Stomach (tissue), 4 donors: Measurements from ENCODE around the gene DNAH10.

Experiments
- CTCF ChIP-seq, 7 experiments: fragments of 450-650 bp in 4 of 7; fragments of 200-600 bp in 3 of 7; sonication (generic) in 3 of 7; IDR thresholded peaks; one replicate each; pipeline ENCODE4 v1.5.1; 2016 to 2019; ENCODE audit warnings: antibody characterized with exemption in 7 of 7, control low read depth in 2 of 7, mild to moderate bottlenecking in 1 of 7
- POLR2A ChIP-seq, 4 donors: fragments of 450-650 bp; IDR thresholded peaks; one replicate each; pipeline ENCODE4 v1.6.1; 2016; ENCODE audit warnings: antibody characterized with exemption in 4 of 4, control low read depth in 2 of 4, mild to moderate bottlenecking in 1 of 4, moderate library complexity in 1 of 4

- TF ChIP-seq POLR2A (IDR thresholded peaks at IDR 0.05) = no peak
- TF ChIP-seq CTCF (IDR thresholded peaks at IDR 0.05) = no peak
Measured at GRCh38 chr12:123727878-123728277, 34.2 kb upstream of the DNAH10 start.
